GM23338 (cell line): ENCODE results near the gene ADAM15. TPM values are rescaled to one million over a fixed set of nuclear protein-coding genes. Genes with fewer than 3 reads are reported as not detected.

Experiments
- ATAC-seq: fragments of 200-7000 bp; cut with Tn5 transposase; 3 replicates; pipeline ENCODE4 v1.9.1; 2020
- DNase-seq: peaks from one replicate; pipeline ENCODE4 v3.0.0-alpha.2; 2015; ENCODE audit warnings: low spot score
- H2AFZ ChIP-seq: fragments of 200-600 bp; sonication (generic); 2 replicates; pipeline ENCODE4 v1.8.0; 2016; ENCODE audit warnings: antibody characterized with exemption, mild to moderate bottlenecking, moderate library complexity
- H3F3A ChIP-seq: fragments of 200-600 bp; sonication (generic); replicated peaks from 2 replicates; pipeline ENCODE4 v1.8.0; 2017; ENCODE audit warnings: antibody characterized with exemption, mixed run types, low read depth
- H3K27ac ChIP-seq: fragments of 200-600 bp; sonication (generic); 2 replicates; pipeline ENCODE4 v1.6.1; 2016; ENCODE audit warnings: low read depth
- H3K27me3 ChIP-seq: fragments of 200-600 bp; sonication (generic); 2 replicates; pipeline ENCODE4 v1.8.0; 2016; ENCODE audit warnings: mild to moderate bottlenecking, mixed run types, moderate library complexity; ENCODE audit not compliant: insufficient read depth
- H3K36me3 ChIP-seq: fragments of 200-600 bp; sonication (generic); 2 replicates; pipeline ENCODE4 v1.8.0; 2016; ENCODE audit warnings: mild to moderate bottlenecking; ENCODE audit not compliant: insufficient read depth
- H3K4me1 ChIP-seq: fragments of 200-600 bp; sonication (generic); 2 replicates; pipeline ENCODE4 v1.8.0; 2016; ENCODE audit warnings: mild to moderate bottlenecking, moderate library complexity; ENCODE audit not compliant: insufficient read depth
- H3K4me2 ChIP-seq: fragments of 200-600 bp; sonication (generic); 2 replicates; pipeline ENCODE4 v1.7.1; 2017; ENCODE audit warnings: mixed run types
- H3K4me3 ChIP-seq: fragments of 200-600 bp; sonication (generic); 2 replicates; pipeline ENCODE4 v1.6.1; 2016; ENCODE audit warnings: mixed run types
- H3K79me2 ChIP-seq: fragments of 200-600 bp; sonication (generic); replicated peaks from 2 replicates; pipeline ENCODE4 v1.8.0; 2017; ENCODE audit warnings: mild to moderate bottlenecking; ENCODE audit not compliant: insufficient read depth
- H3K9me2 ChIP-seq: fragments of 200-600 bp; sonication (generic); 2 replicates; pipeline ENCODE4 v1.8.0; 2017; ENCODE audit not compliant: insufficient read depth
- H4K20me1 ChIP-seq: fragments of 200-600 bp; sonication (generic); replicated peaks from 2 replicates; pipeline ENCODE4 v1.8.0; 2017; ENCODE audit warnings: mild to moderate bottlenecking; ENCODE audit not compliant: insufficient read depth
- H3K27ac Mint-ChIP-seq: 2 replicates; pipeline ENCODE4 v1.8.0; 2020; ENCODE audit warnings: inconsistent platforms, mild to moderate bottlenecking, moderate library complexity, mixed read lengths
- H3K27me3 Mint-ChIP-seq: 3 replicates; pipeline ENCODE4 v1.8.0; 2022; ENCODE audit warnings: low read depth, mild to moderate bottlenecking, moderate library complexity, mixed read lengths, inconsistent platforms; ENCODE audit not compliant: insufficient read depth, poor library complexity
- H3K36me3 Mint-ChIP-seq: 3 replicates; pipeline ENCODE4 v1.8.0; 2021; ENCODE audit warnings: low read depth, mild to moderate bottlenecking, inconsistent platforms, moderate library complexity, mixed read lengths
- H3K4me1 Mint-ChIP-seq: 3 replicates; pipeline ENCODE4 v1.8.0; 2020; ENCODE audit warnings: mild to moderate bottlenecking, inconsistent platforms, mixed read lengths
- H3K4me3 Mint-ChIP-seq: 3 replicates; pipeline ENCODE4 v1.8.0; 2021; ENCODE audit warnings: moderate library complexity, mild to moderate bottlenecking, inconsistent platforms, mixed read lengths
- H3K9me3 Mint-ChIP-seq: 3 replicates; pipeline ENCODE4 v1.8.0; 2020; ENCODE audit warnings: moderate library complexity, mild to moderate bottlenecking, inconsistent platforms, mixed read lengths
- CTCF ChIP-seq, 2 experiments: fragments of 200-600 bp in 1 of 2; sonication (generic) in 1 of 2; conservative IDR thresholded peaks; 2 replicates each; pipeline versions ENCODE4 v1.5.1 to v1.6.1; 2016 to 2017; ENCODE audit warnings: antibody characterized with exemption in 2 of 2, low read depth in 2 of 2, mild to moderate bottlenecking in 2 of 2, moderate library complexity in 1 of 2
- ETS1 ChIP-seq: IDR thresholded peaks from 2 replicates; pipeline ENCODE4 v1.6.1; 2016; ENCODE audit warnings: antibody characterized with exemption
- EZH2phosphoT487 ChIP-seq: fragments of 200-600 bp; sonication (generic); IDR thresholded peaks from one replicate; pipeline ENCODE4 v1.8.1; 2018; ENCODE audit warnings: antibody characterized with exemption; ENCODE audit not compliant: unreplicated experiment
- JUNB ChIP-seq: IDR thresholded peaks from one replicate; pipeline ENCODE4 v1.6.1; 2016; ENCODE audit warnings: antibody characterized with exemption; ENCODE audit not compliant: unreplicated experiment
- NANOG ChIP-seq: IDR thresholded peaks from 2 replicates; pipeline ENCODE4 v1.6.1; 2016; ENCODE audit warnings: antibody characterized with exemption, borderline replicate concordance
- POLR2AphosphoS5 ChIP-seq: IDR thresholded peaks from 2 replicates; pipeline ENCODE4 v1.6.1; 2016; ENCODE audit warnings: antibody characterized with exemption, low read depth
- REST ChIP-seq: IDR thresholded peaks from one replicate; pipeline ENCODE4 v1.6.1; 2018; ENCODE audit warnings: antibody characterized with exemption; ENCODE audit not compliant: unreplicated experiment
- STAT1 ChIP-seq: IDR thresholded peaks from one replicate; pipeline ENCODE4 v1.6.1; 2016; ENCODE audit warnings: antibody characterized with exemption; ENCODE audit not compliant: unreplicated experiment
- ZNF114 ChIP-seq: fragments of 250-450 bp; sonication (Bioruptor Pico); IDR thresholded peaks from 2 replicates; pipeline ENCODE4 v1.5.0; 2020; ENCODE audit warnings: mild to moderate bottlenecking, moderate library complexity
- ZNF331 ChIP-seq: fragments of 250-450 bp; sonication (Bioruptor Pico); IDR thresholded peaks from 2 replicates; pipeline ENCODE4 v1.5.0; 2020; ENCODE audit warnings: low read depth, mild to moderate bottlenecking, moderate library complexity
- polyA plus RNA-seq: library from polyadenylated mRNA; unstranded; fragments of >200 nt; fragmentation: Nextera tagmentation; extraction: Ambion mirVana; gene quantifications from 2 replicates; pipeline ENCODE4 v1.2.1, GENCODE V29; 2016
- total RNA-seq: library from RNA; depleted of rRNA; stranded (reverse); fragments of >200 nt; shearing (Covaris generic); gene quantifications from 2 replicates; pipeline ENCODE4 v1.2.3, GENCODE V29; 2014

The ADAM15 gene
- total and polyA plus RNA-seq, 2 experiments from 2014 or later, result 24.2 to 31.1 TPM

- Histone ChIP-seq H2AFZ (peak overlapping the region; percentile 65), H3K79me2 (no peaks in the 10 kb centered on the region), H3K27ac (no peak overlapping the region), H3K4me1 (peaks cover 7% of the 10 kb centered on the region; the same call in 1 of the 2 replicates), H3K27me3 (peaks cover 10% of the 10 kb centered on the region; the same call in 1 of the 2 replicates), H3F3A (0 out of 2 replicates have a peak, but pooled peaks cover 9% of the 10 kb centered on the region), H4K20me1 (no peaks in the 10 kb centered on the region), H3K36me3 (no peaks in the 10 kb centered on the region), H3K4me2 (peak overlapping the region; percentile 65; the same call in 1 of the 2 replicates), H3K4me3 (no peak overlapping the region), H3K9me2 (no peaks in the 10 kb centered on the region)
- no peak overlapping the region for H3K4me3 Mint-ChIP-seq
- no peaks in the 10 kb centered on the region for H3K36me3 Mint-ChIP-seq
- DNase-seq (peak; percentile 81), ATAC-seq (peak; percentile 72)
- H3K27ac Mint-ChIP-seq, result 0 out of 2 replicates have a peak overlapping the region, but pooled peaks have one; percentile 42
- H3K9me3 Mint-ChIP-seq, result no peaks in the 10 kb centered on the region; the same call in 2 of the 3 replicates
- peaks cover 16% of the 10 kb centered on the region for H3K27me3 Mint-ChIP-seq
- H3K4me1 Mint-ChIP-seq, result peaks cover 20% of the 10 kb centered on the region
- peak; percentile 45 to 70 for TF ChIP-seq CTCF (conservative IDR thresholded peaks at IDR 0.05; ENCODE audit: low read depth in 2 of 2)
- TF ChIP-seq ZNF331 (CRISPR knock-in tag), result no peak
- TF ChIP-seq EZH2phosphoT487, result no peak
These were observed 43.0 kb downstream of the ADAM15 start for GRCh38 chr1:155093911-155094621.

- Histone ChIP-seq H3K4me2 (no peak overlapping the region), H4K20me1 (no peaks in the 10 kb centered on the region), H3F3A (0 out of 2 replicates have a peak, but pooled peaks cover 9% of the 10 kb centered on the region), H3K27ac (no peak overlapping the region), H3K4me3 (no peak overlapping the region), H3K36me3 (no peaks in the 10 kb centered on the region), H3K9me2 (no peaks in the 10 kb centered on the region), H3K79me2 (no peaks in the 10 kb centered on the region), H2AFZ (no peak overlapping the region), H3K4me1 (peaks cover 7% of the 10 kb centered on the region; the same call in 1 of the 2 replicates), H3K27me3 (peaks cover 10% of the 10 kb centered on the region; the same call in 1 of the 2 replicates)
- Mint-ChIP-seq H3K36me3 (no peaks in the 10 kb centered on the region), H3K27me3 (peaks cover 16% of the 10 kb centered on the region), H3K4me3 (no peak overlapping the region), H3K27ac (no peak overlapping the region), H3K9me3 (no peaks in the 10 kb centered on the region; the same call in 2 of the 3 replicates), H3K4me1 (peaks cover 20% of the 10 kb centered on the region)
- DNase-seq (no peak), ATAC-seq (no peak)
- TF ChIP-seq NANOG (no peak), STAT1 (no peak), REST (no peak), POLR2AphosphoS5 (no peak), CTCF (conservative IDR thresholded peaks at IDR 0.05; ENCODE audit: low read depth in 2 of 2) (no peak), ETS1 (no peak), ZNF114 (CRISPR knock-in tag) (no peak), JUNB (no peak)
These were observed 43.5 kb downstream of the ADAM15 start for GRCh38 chr1:155094622-155094948.
